H9 (cell line): ENCODE results near the gene COPB2. TPM values are rescaled to one million over a fixed set of nuclear protein-coding genes. Genes with fewer than 3 reads are reported as not detected.

Source experiments
- DNase-seq: peaks from one replicate; pipeline ENCODE4 v3.0.0-alpha.2; 2017
- H2AFZ ChIP-seq: one replicate; pipeline ENCODE4 v1.6.1; 2013; ENCODE audit warnings: mild to moderate bottlenecking, low read length, control low read depth, moderate library complexity
- H2AK5ac ChIP-seq: 2 replicates; pipeline ENCODE4 v1.6.1; 2013; ENCODE audit warnings: low read length, control low read depth, mixed read lengths; ENCODE audit not compliant: insufficient read length
- H2BK120ac ChIP-seq: one replicate; pipeline ENCODE4 v1.6.1; 2013; ENCODE audit warnings: low read depth, mild to moderate bottlenecking, low read length, control low read depth, inconsistent platforms; ENCODE audit not compliant: poor library complexity, severe bottlenecking
- H2BK12ac ChIP-seq: 2 replicates; pipeline ENCODE4 v1.6.1; 2013; ENCODE audit warnings: low read length, control low read depth, mixed read lengths, low read depth; ENCODE audit not compliant: insufficient read length
- H2BK15ac ChIP-seq: 2 replicates; pipeline ENCODE4 v1.6.1; 2013; ENCODE audit warnings: low read depth, low read length, control low read depth
- H2BK20ac ChIP-seq: one replicate; pipeline ENCODE4 v1.6.1; 2013; ENCODE audit warnings: low read depth, mild to moderate bottlenecking, low read length, control low read depth, inconsistent platforms; ENCODE audit not compliant: poor library complexity, severe bottlenecking
- H2BK5ac ChIP-seq: 2 replicates; pipeline ENCODE4 v1.6.1; 2013; ENCODE audit warnings: low read length, control low read depth, mixed read lengths; ENCODE audit not compliant: insufficient read length
- H3K14ac ChIP-seq: 2 replicates; pipeline ENCODE4 v1.6.1; 2013; ENCODE audit warnings: low read length, control low read depth; ENCODE audit not compliant: insufficient read depth
- H3K18ac ChIP-seq: 2 replicates; pipeline ENCODE4 v1.6.1; 2013; ENCODE audit warnings: low read depth, mild to moderate bottlenecking, mixed read lengths, low read length, control low read depth; ENCODE audit not compliant: insufficient read length
- H3K23ac ChIP-seq: 2 replicates; pipeline ENCODE4 v1.6.1; 2013; ENCODE audit warnings: low read length, control low read depth, mixed read lengths, low read depth; ENCODE audit not compliant: insufficient read length
- H3K23me2 ChIP-seq: 2 replicates; pipeline ENCODE4 v1.6.1; 2013; ENCODE audit warnings: low read depth, mild to moderate bottlenecking, mixed read lengths, low read length, control low read depth; ENCODE audit not compliant: insufficient read length, poor library complexity, severe bottlenecking
- H3K27ac ChIP-seq: 2 replicates; pipeline ENCODE4 v1.5.1; 2013; ENCODE audit warnings: low read length, control low read depth, mixed read lengths, low read depth; ENCODE audit not compliant: insufficient read length
- H3K27me3 ChIP-seq: 2 replicates; pipeline ENCODE4 v1.6.1; 2013; ENCODE audit warnings: low read length, control low read depth, inconsistent platforms; ENCODE audit not compliant: insufficient read depth
- H3K4ac ChIP-seq: 2 replicates; pipeline ENCODE4 v1.6.1; 2013; ENCODE audit warnings: low read depth, mild to moderate bottlenecking, control low read depth, inconsistent platforms, low read length, moderate library complexity
- H3K4me1 ChIP-seq: 2 replicates; pipeline ENCODE4 v1.6.1; 2013; ENCODE audit warnings: low read length, control low read depth, inconsistent platforms; ENCODE audit not compliant: insufficient read depth
- H3K4me2 ChIP-seq: 2 replicates; pipeline ENCODE4 v1.6.1; 2013; ENCODE audit warnings: low read length, control low read depth, mixed read lengths; ENCODE audit not compliant: insufficient read length, insufficient read depth
- H3K56ac ChIP-seq: 2 replicates; pipeline ENCODE4 v1.6.1; 2013; ENCODE audit warnings: low read depth, mild to moderate bottlenecking, mixed read lengths, low read length, control low read depth; ENCODE audit not compliant: insufficient read length
- H3K79me1 ChIP-seq: 2 replicates; pipeline ENCODE4 v1.6.1; 2013; ENCODE audit warnings: low read depth, mild to moderate bottlenecking, moderate library complexity, low read length, control low read depth, inconsistent platforms; ENCODE audit not compliant: insufficient read depth, poor library complexity, severe bottlenecking
- H3K79me2 ChIP-seq: 2 replicates; pipeline ENCODE4 v1.6.1; 2013; ENCODE audit warnings: low read length, control low read depth, inconsistent platforms; ENCODE audit not compliant: insufficient read depth
- H3K9ac ChIP-seq: 2 replicates; pipeline ENCODE4 v1.6.1; 2013; ENCODE audit warnings: low read length, control low read depth, mixed read lengths; ENCODE audit not compliant: insufficient read length; ENCODE audit errors: extremely low read depth
- H3K9me3 ChIP-seq: one replicate; pipeline ENCODE4 v1.6.1; 2013; ENCODE audit warnings: low read depth, low read length, inconsistent platforms; ENCODE audit not compliant: control insufficient read depth
- H3T11ph ChIP-seq: one replicate; pipeline ENCODE4 v1.6.1; 2013; ENCODE audit warnings: mild to moderate bottlenecking, low read length, control low read depth, inconsistent platforms
- H4K20me1 ChIP-seq: one replicate; pipeline ENCODE4 v1.6.1; 2013; ENCODE audit not compliant: control insufficient read depth, insufficient read length, insufficient read depth
- H4K5ac ChIP-seq: 2 replicates; pipeline ENCODE4 v1.6.1; 2013; ENCODE audit warnings: low read depth, mild to moderate bottlenecking, mixed read lengths, low read length, control low read depth; ENCODE audit not compliant: insufficient read length
- H4K8ac ChIP-seq: replicated peaks from 2 replicates; pipeline ENCODE4 v1.6.1; 2013; ENCODE audit warnings: low read length, control low read depth, mixed read lengths, low read depth; ENCODE audit not compliant: insufficient read length
- H4K91ac ChIP-seq: 2 replicates; pipeline ENCODE4 v1.6.1; 2013; ENCODE audit warnings: low read depth, mild to moderate bottlenecking, moderate library complexity, mixed read lengths, low read length, control low read depth; ENCODE audit not compliant: insufficient read length
- H3K27ac Mint-ChIP-seq, 3 experiments: 2 replicates in 2 of 3; 3 replicates in 1 of 3; pipeline ENCODE4 v1.8.0; 2020 to 2021; ENCODE audit warnings: mixed read lengths in 3 of 3, mild to moderate bottlenecking in 1 of 3, moderate library complexity in 1 of 3
- H3K27me3 Mint-ChIP-seq: 2 replicates; pipeline ENCODE4 v1.8.0; 2021; ENCODE audit warnings: low read depth, mild to moderate bottlenecking, moderate library complexity, mixed read lengths
- H3K36me3 Mint-ChIP-seq, 3 experiments: 2 replicates in 2 of 3; 3 replicates in 1 of 3; pipeline ENCODE4 v1.8.0; 2020 to 2021; ENCODE audit warnings: low read depth in 3 of 3, mixed read lengths in 3 of 3; ENCODE audit not compliant: insufficient read depth in 1 of 3
- H3K4me1 Mint-ChIP-seq, 2 experiments: 2 replicates each; pipeline ENCODE4 v1.8.0; 2020; ENCODE audit warnings: mixed read lengths in 2 of 2
- H3K4me3 Mint-ChIP-seq, 2 experiments: 2 replicates in 1 of 2; 3 replicates in 1 of 2; pipeline ENCODE4 v1.8.0; 2020 to 2021; ENCODE audit warnings: mild to moderate bottlenecking in 2 of 2, mixed read lengths in 2 of 2, moderate library complexity in 1 of 2
- H3K9me3 Mint-ChIP-seq, 2 experiments: 2 replicates in 1 of 2; 3 replicates in 1 of 2; pipeline ENCODE4 v1.8.0; 2020; ENCODE audit warnings: mild to moderate bottlenecking in 2 of 2, mixed read lengths in 2 of 2, moderate library complexity in 1 of 2
- WGBS: extraction: QIAGEN DNeasy Blood & Tissue Kit; methylation state at CpG from one replicate; pipeline ENCODE4 v1.1.7; 2013; ENCODE audit warnings: missing lambda C conversion rate, low lambda C conversion rate, mixed read lengths; ENCODE audit not compliant: insufficient read length; ENCODE audit errors: extremely low coverage; 5-methylcytosine and 5-hydroxymethylcytosine counted together
- total RNA-seq: library from RNA; stranded (reverse); gene quantifications from 2 replicates; pipeline ENCODE4 v1.2.1, GENCODE V29; 2021
- TF ChIP-seq, protein P1 (sequence below): fragments of 200-600 bp; sonication (generic); conservative IDR thresholded peaks from 3 replicates; pipeline ENCODE4 v1.8.0; 2021; ENCODE audit warnings: antibody characterized with exemption, mild to moderate bottlenecking

COPB2 gene
- total RNA-seq, 1 experiment from 2014 or later: 121 TPM

DNA sequence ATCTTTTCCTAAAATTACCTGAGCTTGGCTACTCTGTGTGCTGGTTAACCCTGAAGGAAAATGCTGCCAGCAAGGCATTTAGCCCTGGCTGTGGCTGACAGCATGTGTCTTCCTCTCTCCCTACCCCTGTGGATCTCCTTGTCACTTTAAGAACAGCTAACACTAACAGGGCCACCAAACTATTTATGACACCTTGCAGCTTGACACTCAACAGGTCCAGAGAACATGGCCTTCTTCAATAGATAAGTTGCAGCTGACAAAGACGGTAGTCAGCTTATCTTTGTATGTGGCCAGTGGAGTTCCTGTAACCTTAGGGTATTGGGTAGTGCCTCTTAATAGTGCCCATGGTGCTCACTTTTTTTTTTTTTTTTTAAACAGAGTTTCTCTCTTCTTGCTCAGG, 32.0 kb upstream of the COPB2 start:
- WGBS: no CpG with 5 or more reads among the region's 1 CpG
- Histone ChIP-seq H3K23ac (no peak overlapping the region), H3K4ac (no peak overlapping the region), H2BK12ac (no peak overlapping the region), H4K91ac (no peak overlapping the region), H3K27ac (no peak overlapping the region), H3K23me2 (no peaks in the 10 kb centered on the region), H4K8ac (no peak overlapping the region), H2AK5ac (no peak overlapping the region), H3K4me1 (no peaks in the 10 kb centered on the region), H2BK5ac (no peak overlapping the region), H2BK20ac (no peak overlapping the region), H3K56ac (no peak overlapping the region), H3K9ac (no peak overlapping the region), H3K9me3 (no peaks in the 10 kb centered on the region), H4K5ac (no peak overlapping the region), H3K27me3 (no peaks in the 10 kb centered on the region), H2AFZ (no peak overlapping the region), H3K14ac (no peak overlapping the region), H2BK15ac (no peak overlapping the region), H3K18ac (no peak overlapping the region), H2BK120ac (no peak overlapping the region), H3K4me2 (no peak overlapping the region), H3K79me1 (no peaks in the 10 kb centered on the region), H3T11ph (no peak overlapping the region), H3K79me2 (no peaks in the 10 kb centered on the region), H4K20me1 (no peaks in the 10 kb centered on the region)
- no peaks in the 10 kb centered on the region for H3K4me1 Mint-ChIP-seq
- H3K36me3 Mint-ChIP-seq: 0 out of 7 replicates have a peak, but pooled peaks cover 0 to 6% (median 0%) of the 10 kb centered on the region in 3 experiments
- H3K27ac Mint-ChIP-seq: no peak overlapping the region
- no peaks in the 10 kb centered on the region; a peak in 2 of 5 replicates for H3K9me3 Mint-ChIP-seq
- TF ChIP-seq, protein P1, sequence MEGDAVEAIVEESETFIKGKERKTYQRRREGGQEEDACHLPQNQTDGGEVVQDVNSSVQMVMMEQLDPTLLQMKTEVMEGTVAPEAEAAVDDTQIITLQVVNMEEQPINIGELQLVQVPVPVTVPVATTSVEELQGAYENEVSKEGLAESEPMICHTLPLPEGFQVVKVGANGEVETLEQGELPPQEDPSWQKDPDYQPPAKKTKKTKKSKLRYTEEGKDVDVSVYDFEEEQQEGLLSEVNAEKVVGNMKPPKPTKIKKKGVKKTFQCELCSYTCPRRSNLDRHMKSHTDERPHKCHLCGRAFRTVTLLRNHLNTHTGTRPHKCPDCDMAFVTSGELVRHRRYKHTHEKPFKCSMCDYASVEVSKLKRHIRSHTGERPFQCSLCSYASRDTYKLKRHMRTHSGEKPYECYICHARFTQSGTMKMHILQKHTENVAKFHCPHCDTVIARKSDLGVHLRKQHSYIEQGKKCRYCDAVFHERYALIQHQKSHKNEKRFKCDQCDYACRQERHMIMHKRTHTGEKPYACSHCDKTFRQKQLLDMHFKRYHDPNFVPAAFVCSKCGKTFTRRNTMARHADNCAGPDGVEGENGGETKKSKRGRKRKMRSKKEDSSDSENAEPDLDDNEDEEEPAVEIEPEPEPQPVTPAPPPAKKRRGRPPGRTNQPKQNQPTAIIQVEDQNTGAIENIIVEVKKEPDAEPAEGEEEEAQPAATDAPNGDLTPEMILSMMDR: no peak
- no peaks in the 10 kb centered on the region for H3K27me3 Mint-ChIP-seq
- no peak for DNase-seq
- H3K4me3 Mint-ChIP-seq: no peak overlapping the region
